MM.1S (cell line): Measurements from ENCODE around the gene SLC26A8.

Experiments
- DNase-seq: peaks from one replicate; pipeline ENCODE4 v3.0.0-alpha.2; 2015
- H2AFZ ChIP-seq: fragments of 300-600 bp; sonication (generic); 2 replicates; pipeline ENCODE4 v1.6.0; 2016; ENCODE audit warnings: antibody characterized with exemption, low read length
- H3F3A ChIP-seq: fragments of 300-600 bp; sonication (generic); 2 replicates; pipeline ENCODE4 v1.6.1; 2016; ENCODE audit warnings: mild to moderate bottlenecking, antibody characterized with exemption, low read length, moderate library complexity, mixed read lengths; ENCODE audit not compliant: insufficient read depth
- H3K27ac ChIP-seq: fragments of 300-600 bp; sonication (generic); 2 replicates; pipeline ENCODE4 v1.5.1; 2016; ENCODE audit warnings: mild to moderate bottlenecking, low read length
- H3K27me3 ChIP-seq: fragments of 300-600 bp; sonication (generic); replicated peaks from 2 replicates; pipeline ENCODE4 v1.6.0; 2016; ENCODE audit warnings: low read length; ENCODE audit not compliant: insufficient read depth
- H3K36me3 ChIP-seq: fragments of 300-600 bp; sonication (generic); replicated peaks from 2 replicates; pipeline ENCODE4 v1.6.1; 2016; ENCODE audit warnings: mild to moderate bottlenecking, low read length, mixed read lengths; ENCODE audit not compliant: insufficient read depth
- H3K4me1 ChIP-seq: fragments of 300-600 bp; sonication (generic); 2 replicates; pipeline ENCODE4 v1.6.1; 2016; ENCODE audit warnings: low read length, mixed read lengths
- H3K4me2 ChIP-seq: fragments of 300-600 bp; sonication (generic); 2 replicates; pipeline ENCODE4 v1.6.0; 2016; ENCODE audit warnings: low read depth, low read length
- H3K4me3 ChIP-seq: fragments of 300-600 bp; sonication (generic); 2 replicates; pipeline ENCODE4 v1.5.1; 2016; ENCODE audit warnings: low read length, mixed read lengths
- H3K79me2 ChIP-seq: fragments of 300-600 bp; sonication (generic); 2 replicates; pipeline ENCODE4 v1.6.1; 2016; ENCODE audit warnings: mixed run types, low read length, mixed read lengths
- H3K9ac ChIP-seq: fragments of 300-600 bp; sonication (generic); 2 replicates; pipeline ENCODE4 v1.6.1; 2016; ENCODE audit warnings: low read length, mixed read lengths
- H3K9me2 ChIP-seq: fragments of 300-600 bp; sonication (generic); replicated peaks from 2 replicates; pipeline ENCODE4 v1.6.1; 2016; ENCODE audit warnings: mild to moderate bottlenecking, low read length, mixed read lengths; ENCODE audit not compliant: insufficient read depth
- H3K9me3 ChIP-seq: fragments of 300-600 bp; sonication (generic); replicated peaks from 2 replicates; pipeline ENCODE4 v1.6.1; 2016; ENCODE audit warnings: mild to moderate bottlenecking, low read length, mixed read lengths; ENCODE audit not compliant: insufficient read depth
- H4K20me1 ChIP-seq: fragments of 300-600 bp; sonication (generic); 2 replicates; pipeline ENCODE4 v1.6.1; 2016; ENCODE audit warnings: mild to moderate bottlenecking, low read length, moderate library complexity, mixed read lengths; ENCODE audit not compliant: insufficient read depth
- CTCF ChIP-seq: fragments of 300-600 bp; sonication (generic); IDR thresholded peaks from 2 replicates; pipeline ENCODE4 v1.5.1; 2016; ENCODE audit warnings: antibody characterized with exemption, low read length, mixed read lengths
- EZH2 ChIP-seq: fragments of 300-600 bp; sonication (generic); optimal IDR thresholded peaks from 2 replicates; pipeline ENCODE3; 2017; ENCODE audit warnings: low read depth, mild to moderate bottlenecking, antibody characterized with exemption, low read length, mixed read lengths
- EZH2phosphoT487 ChIP-seq: fragments of 300-600 bp; sonication (generic); IDR thresholded peaks from 2 replicates; pipeline ENCODE4 v1.6.1; 2018; ENCODE audit warnings: antibody characterized with exemption, low read length

SLC26A8 gene

DNA sequence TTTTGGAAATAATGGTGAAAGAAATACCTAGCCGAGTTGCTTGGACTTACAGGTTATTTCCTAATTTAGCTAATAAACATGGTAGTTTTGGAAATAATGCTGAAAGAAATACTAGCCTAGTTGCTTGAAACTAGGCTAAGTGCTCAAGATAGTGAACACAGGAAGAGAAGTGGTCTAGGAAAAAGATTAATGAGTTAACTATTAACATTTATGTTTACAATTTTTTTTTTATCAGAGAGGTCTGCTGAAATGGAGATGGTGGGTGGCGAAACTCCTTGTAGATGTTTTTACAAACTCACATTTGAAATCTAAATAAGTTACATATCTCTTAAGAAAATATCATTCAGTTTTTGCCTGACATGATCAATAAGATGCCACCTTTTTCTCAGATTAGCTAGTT lies 42.4 kb upstream of the SLC26A8 start:
- no peak for DNase-seq
- H3K9me2 ChIP-seq, result no peaks in the 10 kb centered on the region
- peaks cover 6% of the 10 kb centered on the region; the same call in 1 of the 2 replicates for H4K20me1 ChIP-seq
- no peak overlapping the region for H2AFZ ChIP-seq
- H3K27me3 ChIP-seq, result no peaks in the 10 kb centered on the region
- no peak overlapping the region for H3K27ac ChIP-seq
- TF ChIP-seq CTCF (no peak), EZH2phosphoT487 (no peak), EZH2 (no peak)
- no peak overlapping the region for H3K4me3 ChIP-seq
- H3K4me1 ChIP-seq, result no peaks in the 10 kb centered on the region
- H3K9ac ChIP-seq, result no peak overlapping the region
- H3K36me3 ChIP-seq, result no peaks in the 10 kb centered on the region
- no peaks in the 10 kb centered on the region for H3K9me3 ChIP-seq
- H3K4me2 ChIP-seq, result no peak overlapping the region
- H3F3A ChIP-seq, result no peaks in the 10 kb centered on the region
- H3K79me2 ChIP-seq, result peaks cover 88% of the 10 kb centered on the region

- no peak overlapping the region for H2AFZ ChIP-seq
- no peak for TF ChIP-seq EZH2
- TF ChIP-seq CTCF, result no peak
- no peak for TF ChIP-seq EZH2phosphoT487
- H3K27me3 ChIP-seq, result no peaks in the 10 kb centered on the region
- H4K20me1 ChIP-seq, result peaks cover 6% of the 10 kb centered on the region; the same call in 1 of the 2 replicates
- peaks cover 87% of the 10 kb centered on the region for H3K79me2 ChIP-seq
- H3K36me3 ChIP-seq, result no peaks in the 10 kb centered on the region
- H3K27ac ChIP-seq, result no peak overlapping the region
- no peak overlapping the region for H3K4me3 ChIP-seq
- H3K4me2 ChIP-seq, result no peak overlapping the region
- DNase-seq, result no peak
- H3K9ac ChIP-seq, result no peak overlapping the region
- H3K9me3 ChIP-seq, result no peaks in the 10 kb centered on the region
- no peaks in the 10 kb centered on the region for H3K9me2 ChIP-seq
- H3F3A ChIP-seq, result no peaks in the 10 kb centered on the region
- no peaks in the 10 kb centered on the region for H3K4me1 ChIP-seq
Observed at GRCh38 chr6:36065916-36066315, 41.5 kb upstream of the SLC26A8 start.

DNA sequence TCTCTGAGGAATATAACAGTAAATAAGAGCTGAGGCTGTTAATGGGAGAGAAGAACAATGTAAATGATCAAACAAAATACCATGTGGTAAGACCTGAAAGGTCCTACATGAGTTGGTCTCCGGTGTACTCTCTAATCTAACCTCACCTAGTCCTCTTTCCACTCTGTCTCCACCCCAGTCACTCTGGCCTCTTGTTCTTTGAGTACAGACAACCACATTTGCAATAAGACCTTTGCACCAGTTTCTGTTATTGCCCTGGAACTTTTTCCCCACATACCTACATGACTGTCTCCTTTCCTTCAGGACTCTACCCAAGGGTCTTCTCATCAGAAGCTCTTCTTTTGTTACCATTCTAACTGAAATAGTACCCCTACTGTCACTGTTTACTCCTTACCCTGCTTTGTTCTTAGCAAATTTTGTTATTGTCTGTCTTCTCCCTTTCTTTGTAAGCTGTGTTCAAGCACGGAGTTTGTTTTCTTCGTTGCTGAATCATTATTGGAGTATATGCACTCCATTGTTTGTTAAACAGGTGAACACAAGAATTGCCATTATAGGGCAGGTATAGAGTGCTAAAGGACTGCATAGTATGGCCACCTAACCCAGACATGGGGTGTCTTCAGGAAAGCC lies 40.4 kb upstream of the SLC26A8 start:
- Histone ChIP-seq H4K20me1 (peaks cover 6% of the 10 kb centered on the region; the same call in 1 of the 2 replicates), H3F3A (no peaks in the 10 kb centered on the region), H3K79me2 (peaks cover 87% of the 10 kb centered on the region), H3K4me1 (no peaks in the 10 kb centered on the region), H3K4me2 (no peak overlapping the region), H3K4me3 (no peak overlapping the region), H3K27ac (no peak overlapping the region), H3K9me3 (no peaks in the 10 kb centered on the region), H3K36me3 (no peaks in the 10 kb centered on the region; the same call in 1 of the 2 replicates), H3K27me3 (no peaks in the 10 kb centered on the region), H3K9ac (no peak overlapping the region), H2AFZ (no peak overlapping the region), H3K9me2 (no peaks in the 10 kb centered on the region)
- DNase-seq, result no peak
- TF ChIP-seq EZH2phosphoT487 (no peak), CTCF (no peak), EZH2 (no peak)
